Muscle of back (tissue), 11 donors: ENCODE data around the gene PLA2G6. TPM values are rescaled to one million over a fixed set of nuclear protein-coding genes. Genes with fewer than 3 reads are reported as not detected.
"Not testable (repeated sequence)": the region's sequence is repeated elsewhere in the genome, so short reads cannot be mapped to it uniquely, and the experiment has no call there.

Experiments
- DNase-seq, 3 donors: peaks; one replicate each; pipeline versions ENCODE4 v3.0.0 to v3.0.0-alpha.2; 2013
- polyA plus RNA-seq, 10 donors: library from polyadenylated mRNA; unstranded; fragments of 120-200 nt; gene quantifications; one replicate each; pipeline ENCODE4 v1.2.1, GENCODE V29; 2013; ENCODE audit not compliant: insufficient read length in 10 of 10

The PLA2G6 gene
- polyA plus RNA-seq, 10 donors, result 7.3 to 14.9 (median 10.4) TPM

- DNase-seq, result peak in 1 of 3 donors; percentile 53
These were observed 46.4 kb downstream of the PLA2G6 start for GRCh38 chr22:38135133-38135706.

GRCh38 chr22:38133331-38133730 lies 48.3 kb downstream of the PLA2G6 start:
- no peak for DNase-seq

GRCh38 chr22:38132794-38133193 lies 48.8 kb downstream of the PLA2G6 start:
- DNase-seq, result no peak

GRCh38 chr22:38132136-38132535 lies 49.5 kb downstream of the PLA2G6 start:
- DNase-seq, result no peak

- no peak for DNase-seq
These were observed 50.2 kb downstream of the PLA2G6 start for GRCh38 chr22:38131399-38131798.

- DNase-seq, result no peak
These were observed 51.8 kb downstream of the PLA2G6 start for GRCh38 chr22:38129856-38130255.

GRCh38 chr22:38129021-38129420 lies 52.6 kb downstream of the PLA2G6 start:
- DNase-seq, result no peak

- DNase-seq, result no peak
These were observed 53.8 kb downstream of the PLA2G6 start for GRCh38 chr22:38127869-38128268.

- DNase-seq, result no peak
These were observed 54.5 kb downstream of the PLA2G6 start for GRCh38 chr22:38126928-38127668.

- DNase-seq, result no peak
These were observed 55.9 kb downstream of the PLA2G6 start for GRCh38 chr22:38125751-38126201.

GRCh38 chr22:38125038-38125610 lies 56.5 kb downstream of the PLA2G6 start:
- DNase-seq, result no peak

GRCh38 chr22:38124236-38124974 lies 57.2 kb downstream of the PLA2G6 start:
- DNase-seq, result no peak

- no peak for DNase-seq
These were observed 59.0 kb downstream of the PLA2G6 start for GRCh38 chr22:38122616-38123015.

- DNase-seq, result no peak
These were observed 61.1 kb downstream of the PLA2G6 start for GRCh38 chr22:38120359-38121110.

GRCh38 chr22:38118747-38119146 lies 62.9 kb downstream of the PLA2G6 start:
- not testable (repeated sequence) for DNase-seq

- DNase-seq, result no peak
These were observed 63.4 kb downstream of the PLA2G6 start for GRCh38 chr22:38118182-38118581.

GRCh38 chr22:38117556-38117955 lies 64.1 kb downstream of the PLA2G6 start:
- DNase-seq, result not testable (repeated sequence)

- no peak for DNase-seq
These were observed 66.0 kb downstream of the PLA2G6 start for GRCh38 chr22:38115423-38116205.

- peak; percentile 56 to 89 (median 82) for DNase-seq
These were observed 66.9 kb downstream of the PLA2G6 start for GRCh38 chr22:38114484-38115398.

- DNase-seq, result no peak
These were observed 69.2 kb downstream of the PLA2G6 start for GRCh38 chr22:38112381-38112780.
